Mesodermal cell (in vitro differentiated cells): Measurements from ENCODE around the gene TMC1.

Source experiments
- H3K27ac ChIP-seq: 2 replicates; pipeline ENCODE4 v1.7.0; 2013; ENCODE audit warnings: mild to moderate bottlenecking, low read depth, low read length, moderate library complexity; ENCODE audit not compliant: severe bottlenecking
- H3K36me3 ChIP-seq: 2 replicates; pipeline ENCODE4 v1.7.1; 2013; ENCODE audit warnings: mild to moderate bottlenecking, low read length, moderate library complexity; ENCODE audit not compliant: control insufficient read depth, insufficient read depth
- H3K4me1 ChIP-seq: one replicate; pipeline ENCODE4 v1.7.1; 2013; ENCODE audit warnings: mild to moderate bottlenecking, low read length; ENCODE audit not compliant: insufficient read depth, control insufficient read depth, poor library complexity, severe bottlenecking
- H3K4me3 ChIP-seq: 2 replicates; pipeline ENCODE4 v1.7.0; 2013; ENCODE audit warnings: low read length, control low read depth, mild to moderate bottlenecking; ENCODE audit not compliant: insufficient read depth, poor library complexity, severe bottlenecking; ENCODE audit errors: extremely low read depth
- H3K9me3 ChIP-seq: 2 replicates; pipeline ENCODE4 v1.7.1; 2013; ENCODE audit warnings: mild to moderate bottlenecking, low read length, moderate library complexity; ENCODE audit not compliant: control insufficient read depth
- WGBS, 2 experiments: methylation state at CpG; one replicate each; pipeline ENCODE4 v1.1.5; 2013; ENCODE audit warnings: missing lambda C conversion rate in 2 of 2; ENCODE audit not compliant: insufficient coverage in 2 of 2; 5-methylcytosine and 5-hydroxymethylcytosine counted together

The TMC1 gene

DNA sequence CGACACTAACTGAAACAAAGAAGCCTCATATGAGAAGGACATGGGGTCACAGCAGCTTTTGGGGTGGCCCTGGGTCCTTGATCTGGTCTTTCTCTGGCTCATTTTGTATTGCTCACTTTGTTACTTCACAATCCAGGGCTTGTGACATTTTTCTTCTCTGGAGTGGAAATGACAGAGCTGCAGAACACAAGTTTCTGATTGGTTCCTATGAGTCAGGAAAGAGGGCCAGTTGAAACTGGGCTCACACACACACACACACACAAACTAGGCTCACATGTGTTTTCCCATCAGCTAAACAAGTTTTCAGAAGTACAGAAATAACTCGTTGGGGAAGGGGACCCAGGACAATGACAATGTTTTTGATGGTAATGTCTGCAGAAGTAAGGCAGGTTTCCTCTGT, 54.3 kb downstream of the TMC1 start:
- Histone ChIP-seq H3K4me3 (no peak overlapping the region), H3K4me1 (peaks cover 16% of the 10 kb centered on the region), H3K27ac (no peak overlapping the region), H3K9me3 (no peaks in the 10 kb centered on the region), H3K36me3 (no peaks in the 10 kb centered on the region)
- WGBS, 2 experiments, result 93 to 100% methylated on average over 2 of the region's 2 CpGs

DNA sequence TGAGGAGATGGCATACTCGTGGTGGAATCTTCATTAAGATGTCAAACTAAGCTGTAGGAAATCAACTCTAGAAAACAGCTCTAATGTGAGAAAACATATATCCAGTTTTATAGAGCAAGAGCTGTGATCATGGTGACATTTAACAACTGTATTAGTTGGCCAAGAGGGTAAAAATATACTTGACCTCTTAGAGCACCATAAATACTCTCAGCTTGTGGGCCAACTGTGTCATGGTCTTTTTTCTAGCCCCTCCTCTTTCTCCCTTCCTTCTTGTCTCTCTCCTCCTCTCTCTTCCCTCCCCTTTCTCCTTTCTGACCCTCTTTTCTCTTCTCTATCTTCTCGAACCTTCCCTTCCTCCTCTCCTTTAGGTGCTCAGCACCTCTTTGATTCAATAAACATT, 54.7 kb downstream of the TMC1 start:
- 75% methylated on average over 2 of the region's 2 CpGs; no CpG with 5 or more reads in 1 of the 2 experiments for WGBS, 2 experiments
- Histone ChIP-seq H3K4me3 (no peak overlapping the region), H3K36me3 (no peaks in the 10 kb centered on the region), H3K27ac (no peak overlapping the region), H3K9me3 (no peaks in the 10 kb centered on the region), H3K4me1 (peaks cover 16% of the 10 kb centered on the region)

DNA sequence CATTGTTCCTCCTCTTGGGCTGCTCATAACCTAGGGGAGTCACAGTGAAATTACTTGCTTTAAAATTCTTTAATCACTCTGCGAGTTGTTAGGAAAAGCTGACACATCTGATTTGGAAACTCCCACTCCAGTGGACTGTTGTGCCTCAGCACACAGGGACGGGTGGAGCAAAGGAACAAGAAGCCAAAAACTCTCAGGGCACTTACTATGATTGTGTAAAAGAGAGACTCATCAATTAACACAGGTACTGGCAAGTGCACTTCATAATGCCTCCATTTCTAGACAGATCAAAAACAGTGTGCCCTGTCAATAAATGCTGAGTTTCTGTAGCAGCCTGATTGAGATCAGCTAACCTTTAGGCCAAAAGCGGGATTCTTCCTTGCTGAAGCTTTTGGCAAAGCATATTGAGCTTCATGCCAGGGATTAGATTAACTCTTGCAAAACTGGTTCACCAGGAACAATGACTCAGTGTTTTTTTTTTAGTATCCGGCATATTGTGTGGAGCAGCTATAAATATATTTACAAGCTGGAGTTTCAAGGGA, 55.9 kb downstream of the TMC1 start:
- H3K9me3 ChIP-seq, result no peaks in the 10 kb centered on the region
- H3K36me3 ChIP-seq, result no peaks in the 10 kb centered on the region
- no peak overlapping the region for H3K4me3 ChIP-seq
- H3K27ac ChIP-seq, result no peak overlapping the region
- H3K4me1 ChIP-seq, result peaks cover 16% of the 10 kb centered on the region
- 80 to 90% methylated on average over 1 to 3 of the region's 4 CpGs for WGBS, 2 experiments

DNA sequence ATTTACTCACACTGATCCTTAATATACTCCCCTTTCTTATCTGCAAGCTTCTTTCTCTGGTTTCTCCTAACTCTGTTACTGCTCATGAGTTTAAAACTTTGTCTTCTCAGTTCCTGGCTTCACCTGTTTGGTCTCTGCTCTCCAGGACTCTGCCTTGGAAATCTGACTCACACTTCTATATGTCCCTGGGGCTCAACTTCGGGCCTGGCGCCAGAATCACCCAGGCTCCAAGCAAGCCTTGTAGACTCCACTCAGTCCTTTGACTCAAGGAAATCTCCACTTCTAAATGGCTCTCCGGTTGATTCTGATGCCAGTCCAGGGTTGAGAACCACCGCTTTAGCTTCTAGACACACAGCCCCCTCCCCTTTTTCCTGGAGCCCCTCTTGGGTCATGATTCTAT, 57.8 kb downstream of the TMC1 start:
- H3K4me1 ChIP-seq, result peaks cover 18% of the 10 kb centered on the region
- 97 to 100% methylated on average over 3 of the region's 4 CpGs for WGBS, 2 experiments
- no peak overlapping the region for H3K4me3 ChIP-seq
- H3K27ac ChIP-seq, result no peak overlapping the region
- H3K9me3 ChIP-seq, result no peaks in the 10 kb centered on the region
- H3K36me3 ChIP-seq, result no peaks in the 10 kb centered on the region

DNA sequence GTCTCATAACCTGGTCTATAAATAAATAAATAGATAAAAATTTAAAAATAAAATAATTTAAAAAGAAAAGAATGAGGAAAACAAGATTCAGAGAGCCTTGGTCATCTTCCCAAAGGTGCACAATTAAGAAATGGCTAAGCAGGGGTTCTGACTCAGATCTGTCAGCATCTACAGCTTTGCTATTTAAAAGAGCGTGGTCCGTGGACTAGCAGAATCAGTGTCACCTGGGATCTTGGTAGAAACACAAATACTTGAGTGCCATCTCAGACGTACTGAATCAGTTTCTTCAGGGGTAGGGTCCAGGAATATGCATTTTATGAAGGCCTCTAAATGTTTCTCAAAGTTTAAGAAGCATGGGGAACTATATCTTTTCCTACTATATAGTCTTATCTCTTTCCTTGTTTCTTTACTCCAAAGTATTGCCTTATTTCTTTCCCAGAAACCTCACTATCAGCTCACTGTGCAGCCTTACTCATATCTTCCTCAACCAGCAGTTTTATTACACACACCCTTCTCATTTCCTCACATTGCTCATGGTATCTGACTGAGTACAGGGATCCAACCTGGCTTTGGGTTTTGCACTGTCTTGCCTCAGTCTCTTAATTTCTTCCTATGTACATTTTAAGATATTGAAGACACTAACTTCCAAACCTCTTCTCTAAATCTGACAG, 58.6 kb downstream of the TMC1 start:
- no peaks in the 10 kb centered on the region for H3K36me3 ChIP-seq
- WGBS, 2 experiments, result 100% methylated on average over 1 of the region's 3 CpGs; no CpG with 5 or more reads in 1 of the 2 experiments
- peaks cover 19% of the 10 kb centered on the region for H3K4me1 ChIP-seq
- H3K27ac ChIP-seq, result no peak overlapping the region
- H3K4me3 ChIP-seq, result no peak overlapping the region
- H3K9me3 ChIP-seq, result no peaks in the 10 kb centered on the region

DNA sequence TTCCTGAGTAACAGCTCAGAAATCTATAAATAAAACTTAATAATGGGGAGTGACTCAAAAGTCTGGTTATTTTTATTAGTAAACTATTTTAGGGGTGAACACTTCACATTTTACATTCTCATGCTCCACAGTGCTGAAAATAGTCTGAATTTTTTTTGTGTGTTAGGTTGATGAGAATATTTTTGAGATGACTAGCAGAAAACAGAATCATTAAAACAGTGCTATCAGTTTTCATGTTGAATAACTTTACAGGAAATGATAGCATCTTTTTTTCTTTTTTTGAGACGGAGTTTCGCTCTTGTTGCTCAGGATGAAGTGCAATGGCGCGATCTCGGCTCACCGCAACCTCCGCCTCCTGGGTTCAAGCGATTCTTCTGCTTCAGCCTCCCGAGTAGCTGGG, 60.3 kb downstream of the TMC1 start:
- Histone ChIP-seq H3K27ac (no peak overlapping the region), H3K9me3 (no peaks in the 10 kb centered on the region), H3K4me3 (no peak overlapping the region), H3K4me1 (peaks cover 19% of the 10 kb centered on the region), H3K36me3 (no peaks in the 10 kb centered on the region)
- 100% methylated on average over 2 to 3 of the region's 9 CpGs for WGBS, 2 experiments

DNA sequence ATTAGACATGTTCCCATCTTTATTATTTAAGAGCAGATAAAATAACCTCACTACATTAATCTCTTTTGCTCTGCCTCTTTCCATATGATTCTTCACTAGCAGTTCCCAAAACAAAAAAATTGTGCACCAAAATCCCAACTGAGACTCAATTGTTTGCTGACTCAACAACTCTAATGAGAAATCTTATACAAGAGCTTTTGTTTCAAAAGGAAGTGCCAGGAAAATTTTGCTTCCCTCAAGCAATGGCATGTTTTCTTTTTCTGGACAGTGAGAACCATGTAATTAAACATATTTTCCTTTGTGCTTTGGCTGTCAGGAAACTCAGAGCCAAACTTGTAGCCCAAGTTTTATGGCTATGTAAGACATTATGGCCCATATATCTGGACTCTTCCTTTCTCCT, 62.0 kb downstream of the TMC1 start:
- Histone ChIP-seq H3K36me3 (no peaks in the 10 kb centered on the region), H3K27ac (peak overlapping the region; percentile 16), H3K4me3 (no peak overlapping the region), H3K4me1 (peaks cover 15% of the 10 kb centered on the region), H3K9me3 (no peaks in the 10 kb centered on the region)

DNA sequence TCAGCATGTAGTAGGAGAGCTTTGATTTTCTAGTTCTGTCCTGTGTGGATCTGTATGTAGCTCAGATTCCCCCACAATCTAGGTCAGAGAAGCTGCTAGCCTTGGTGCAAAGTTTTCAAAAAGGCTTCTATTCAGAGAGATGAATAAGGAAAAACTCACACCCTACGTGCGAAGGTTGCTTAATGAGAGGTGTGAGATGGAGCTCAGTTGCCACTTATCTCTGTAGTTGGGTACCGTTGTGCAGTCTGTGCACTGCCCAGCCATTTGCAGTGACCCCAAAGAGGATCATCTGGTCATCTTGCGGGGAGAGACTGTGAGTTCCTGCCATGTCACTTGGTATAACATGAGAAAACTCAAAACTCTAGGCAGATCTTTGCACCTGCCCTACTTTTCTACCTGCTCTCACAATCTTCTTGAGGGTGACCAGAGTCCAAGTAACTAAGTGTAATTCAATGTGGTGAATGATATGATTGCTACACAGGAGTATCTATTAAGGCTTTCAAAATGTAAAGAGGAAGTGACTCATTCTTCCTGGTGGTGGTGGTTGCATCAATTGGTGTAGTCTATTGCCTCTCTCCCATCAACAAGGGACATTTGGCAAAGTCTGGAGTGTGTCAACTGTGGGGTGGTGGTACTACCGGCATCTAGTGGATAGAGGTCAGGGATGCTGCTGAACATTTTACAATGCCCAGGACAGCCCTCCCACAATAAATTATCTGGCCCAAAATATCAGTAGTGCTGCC, 65.2 kb downstream of the TMC1 start:
- H3K9me3 ChIP-seq, result no peaks in the 10 kb centered on the region
- no peak overlapping the region for H3K27ac ChIP-seq
- H3K4me3 ChIP-seq, result no peak overlapping the region
- no peaks in the 10 kb centered on the region for H3K36me3 ChIP-seq
- WGBS, 2 experiments, result 92 to 93% methylated on average over 4 to 5 of the region's 5 CpGs
- H3K4me1 ChIP-seq, result peaks cover 13% of the 10 kb centered on the region

DNA sequence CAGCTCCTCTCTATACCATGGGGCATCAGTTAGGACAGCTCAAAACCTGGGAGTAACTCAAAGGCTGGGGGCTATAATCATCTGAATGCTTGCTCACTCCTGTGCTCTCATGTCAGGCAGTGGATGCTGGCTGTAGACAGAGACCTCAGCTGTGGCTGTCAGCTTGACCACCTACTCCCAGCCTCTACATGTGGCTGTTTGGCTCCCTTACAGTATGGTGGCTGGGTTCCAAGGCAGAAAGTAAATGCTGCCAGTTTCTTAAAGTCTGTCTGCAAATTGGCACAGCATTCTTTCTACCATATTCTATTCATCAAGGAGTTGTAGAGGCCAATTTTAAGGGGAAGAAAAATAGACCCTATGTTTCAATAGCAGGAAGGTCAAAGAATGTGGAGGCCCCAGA, 66.9 kb downstream of the TMC1 start:
- no peak overlapping the region for H3K4me3 ChIP-seq
- no peaks in the 10 kb centered on the region for H3K36me3 ChIP-seq
- peaks cover 13% of the 10 kb centered on the region for H3K4me1 ChIP-seq
- no peaks in the 10 kb centered on the region for H3K9me3 ChIP-seq
- H3K27ac ChIP-seq, result no peak overlapping the region

DNA sequence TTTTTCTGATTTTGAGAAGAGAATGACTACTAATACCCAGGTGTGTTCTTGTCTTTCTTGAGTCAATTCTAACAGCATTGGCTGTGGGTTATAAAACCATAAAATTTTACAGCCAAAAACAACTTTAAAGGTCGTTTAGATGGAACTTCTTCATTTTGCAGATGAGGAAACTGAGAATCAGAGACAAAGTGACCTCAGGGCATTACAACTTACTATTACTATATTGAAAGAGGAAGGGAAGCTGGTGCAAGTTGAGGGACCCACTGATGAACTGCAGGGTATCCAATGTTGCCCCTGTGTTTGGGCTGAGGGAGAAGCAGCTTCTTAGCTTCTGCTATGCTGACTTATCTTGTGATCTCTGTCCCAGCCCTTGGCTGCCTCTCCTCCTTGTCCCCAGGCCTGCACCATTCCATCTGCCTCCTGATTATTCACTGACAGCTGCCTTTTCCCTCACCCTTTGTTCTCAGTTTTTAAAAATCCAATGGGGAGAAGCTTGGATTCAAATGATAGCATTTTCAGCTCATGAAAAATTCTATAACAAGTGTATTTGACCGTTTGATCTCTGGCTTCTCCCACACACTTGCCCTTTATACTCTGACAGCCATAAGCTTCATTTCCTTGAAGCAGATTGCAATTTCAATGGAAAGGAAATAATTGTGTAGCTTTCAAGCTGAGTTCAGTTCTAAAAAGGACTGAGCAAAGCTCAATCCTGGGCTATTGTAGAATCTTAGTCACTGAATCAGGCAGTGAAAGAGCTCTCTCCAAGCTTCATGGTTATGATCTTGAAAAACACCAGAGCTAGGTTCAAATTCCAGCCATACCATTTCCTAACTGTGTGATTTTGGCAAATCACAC, 68.5 kb downstream of the TMC1 start:
- Histone ChIP-seq H3K4me1 (peaks cover 11% of the 10 kb centered on the region), H3K9me3 (no peaks in the 10 kb centered on the region), H3K27ac (peak overlapping the region; percentile 47), H3K4me3 (no peak overlapping the region), H3K36me3 (no peaks in the 10 kb centered on the region)
- WGBS, 2 experiments, result no CpG with 5 or more reads among the region's 2 CpGs
